Measurements from ENCODE around the gene BRD2. TPM values are rescaled to one million over a fixed set of nuclear protein-coding genes. Genes with fewer than 3 reads are reported as not detected.

BRD2 gene
- total and polyA plus RNA-seq, 9 of the 15 experiments (the other 6 are each of a cell fraction or from before 2014, with no cell fraction given) = 19.0 to 252 (median 181) TPM

GRCh38 chr6:32947552-32948465 lies 20.6 kb upstream of the BRD2 start (continued):
- 0 out of 2 replicates have a peak, but pooled peaks have one; percentile 10 for TF ChIP-seq TEAD4 (IDR thresholded peaks at IDR 0.05; ENCODE audit: low read length)
- TF ChIP-seq TEAD4 (CRISPR knock-in tag; IDR thresholded peaks at IDR 0.05; ENCODE audit: borderline replicate concordance) = no peak
- TF ChIP-seq SMC3 (conservative IDR thresholded peaks at IDR 0.05; ENCODE audit: insufficient read depth, low read depth, low read length) = 0 out of 2 replicates have a peak, but pooled peaks have one; percentile 38
- peak; percentile 52 for TF ChIP-seq REST (IDR thresholded peaks at IDR 0.05; ENCODE audit: borderline replicate concordance)
- TF ChIP-seq REST (CRISPR knock-in tag; IDR thresholded peaks at IDR 0.05; ENCODE audit: low read depth) = no peak

All from K562 (cell line).